Fibroblast of lung (primary cell): Measurements from ENCODE around the gene TOMM40. TPM values are rescaled to one million over a fixed set of nuclear protein-coding genes. Genes with fewer than 3 reads are reported as not detected.

Source experiments
- DNase-seq, 2 donors: peaks; one replicate each; pipeline versions ENCODE4 v3.0.0 to v3.0.0-alpha.2; 2010; ENCODE audit warnings: low read depth in 2 of 2
- H2AFZ ChIP-seq: 2 replicates; pipeline ENCODE4 v1.5.1; 2012; ENCODE audit warnings: low read length, control low read depth, inconsistent platforms
- H3K27ac ChIP-seq: 2 replicates; pipeline ENCODE4 v1.5.1; 2011; ENCODE audit warnings: low read length, control low read depth; ENCODE audit not compliant: insufficient read depth
- H3K27me3 ChIP-seq: 2 replicates; pipeline ENCODE4 v1.5.1; 2011; ENCODE audit warnings: mild to moderate bottlenecking, low read length; ENCODE audit not compliant: control insufficient read depth, insufficient read depth
- H3K36me3 ChIP-seq: 2 replicates; pipeline ENCODE4 v1.5.1; 2011; ENCODE audit warnings: low read length; ENCODE audit not compliant: control insufficient read depth, insufficient read depth
- H3K4me1 ChIP-seq: 2 replicates; pipeline ENCODE4 v1.5.1; 2011; ENCODE audit warnings: low read length; ENCODE audit not compliant: control insufficient read depth, insufficient read depth; ENCODE audit errors: extremely low read depth
- H3K4me2 ChIP-seq: 2 replicates; pipeline ENCODE4 v1.5.1; 2011; ENCODE audit warnings: low read length, control low read depth; ENCODE audit not compliant: insufficient read depth; ENCODE audit errors: extremely low read depth
- H3K4me3 ChIP-seq, 4 experiments: fragments of 200-600 bp in 1 of 4; sonication (generic) in 1 of 4; replicated peaks in 1 of 4; 2 replicates each; pipeline ENCODE4 v1.5.1; 2011 to 2016; ENCODE audit warnings: low read length in 4 of 4, low read depth in 3 of 4, mild to moderate bottlenecking in 3 of 4, control low read depth in 2 of 4, inconsistent platforms in 1 of 4, mixed read lengths in 1 of 4; ENCODE audit not compliant: insufficient read depth in 1 of 4; ENCODE audit errors: control extremely low read depth in 1 of 4
- H3K79me2 ChIP-seq: 2 replicates; pipeline ENCODE4 v1.5.1; 2012; ENCODE audit warnings: mild to moderate bottlenecking, low read length, inconsistent platforms; ENCODE audit not compliant: control insufficient read depth, insufficient read depth
- H3K9ac ChIP-seq: 2 replicates; pipeline ENCODE4 v1.5.1; 2011; ENCODE audit warnings: mild to moderate bottlenecking, low read length, control low read depth; ENCODE audit not compliant: insufficient read depth
- H3K9me3 ChIP-seq: 2 replicates; pipeline ENCODE4 v1.5.1; 2012; ENCODE audit warnings: low read depth, low read length; ENCODE audit not compliant: control insufficient read depth, insufficient read depth
- H4K20me1 ChIP-seq: 2 replicates; pipeline ENCODE4 v1.5.1; 2011; ENCODE audit warnings: low read length; ENCODE audit not compliant: control insufficient read depth, insufficient read depth; ENCODE audit errors: extremely low read depth
- CTCF ChIP-seq, 2 donors: IDR thresholded peaks in 1 of 2; conservative IDR thresholded peaks in 1 of 2; 1 replicate in 1 of 2; 2 replicates in 1 of 2; pipeline ENCODE4 v1.5.1; 2011 to 2012; ENCODE audit warnings: low read length in 2 of 2, control low read depth in 1 of 2, inconsistent platforms in 1 of 2, low read depth in 1 of 2, mild to moderate bottlenecking in 1 of 2
- EZH2 ChIP-seq: IDR thresholded peaks from 2 replicates; pipeline ENCODE4 v1.5.1; 2012; ENCODE audit warnings: low read length, control low read depth, mild to moderate bottlenecking; ENCODE audit errors: missing control alignments
- polyA plus RNA-seq, 2 donors: library from polyadenylated mRNA; depleted of rRNA in 1 of 2; stranded (reverse) in 1 of 2; unstranded in 1 of 2; fragments of >200 nt; gene quantifications; 2 replicates each; pipeline ENCODE4 v1.2.1, GENCODE V29; 2011 to 2012; ENCODE audit warnings: missing spikeins in 1 of 2
- total RNA-seq: library from RNA; depleted of rRNA; stranded (reverse); fragments of >200 nt; gene quantifications from 2 replicates; pipeline ENCODE4 v1.2.1, GENCODE V29; 2014

Gene TOMM40
- total and polyA plus RNA-seq, 2 donors (not counting 1 experiment from before 2014, with no cell fraction given) = 21.8 to 32.1 TPM

GRCh38 chr19:44890366-44891015 lies 563 bp upstream of the TOMM40 start:
- H3K27me3 ChIP-seq = no peaks in the 10 kb centered on the region
- no peak for TF ChIP-seq EZH2
- TF ChIP-seq CTCF (conservative IDR thresholded peaks at IDR 0.05 in 1 of 2, IDR thresholded peaks at IDR 0.05 in 1 of 2; ENCODE audit: low read depth in 1 of 2, low read length in 2 of 2) = no peak
- H3K4me1 ChIP-seq = peaks cover 15% of the 10 kb centered on the region
- no peaks in the 10 kb centered on the region for H4K20me1 ChIP-seq
- H3K4me2 ChIP-seq = peak overlapping the region; percentile 73
- H2AFZ ChIP-seq = peak overlapping the region; percentile 37
- peak overlapping the region; percentile 27 to 80 (median 47) for H3K4me3 ChIP-seq
- H3K79me2 ChIP-seq = peaks cover 24% of the 10 kb centered on the region
- peaks cover 22% of the 10 kb centered on the region for H3K36me3 ChIP-seq
- peak overlapping the region; percentile 68 for H3K9ac ChIP-seq
- no peaks in the 10 kb centered on the region for H3K9me3 ChIP-seq
- peak; percentile 99 to 100 for DNase-seq
- H3K27ac ChIP-seq = peak overlapping the region; percentile 82

- Histone ChIP-seq H2AFZ (no peak overlapping the region), H3K27me3 (no peaks in the 10 kb centered on the region), H3K9ac (no peak overlapping the region), H4K20me1 (no peaks in the 10 kb centered on the region), H3K9me3 (no peaks in the 10 kb centered on the region), H3K4me1 (peaks cover 15% of the 10 kb centered on the region), H3K27ac (no peak overlapping the region), H3K79me2 (peaks cover 27% of the 10 kb centered on the region), H3K4me3 (no peak overlapping the region), H3K36me3 (peaks cover 23% of the 10 kb centered on the region), H3K4me2 (no peak overlapping the region)
- TF ChIP-seq CTCF (conservative IDR thresholded peaks at IDR 0.05 in 1 of 2, IDR thresholded peaks at IDR 0.05 in 1 of 2; ENCODE audit: low read depth in 1 of 2, low read length in 2 of 2) (no peak), EZH2 (no peak)
- no peak for DNase-seq
Observed at GRCh38 chr19:44892932-44893331, 1.9 kb downstream of the TOMM40 start.

GRCh38 chr19:44893332-44894051 lies 2.4 kb downstream of the TOMM40 start:
- H3K27ac ChIP-seq = no peak overlapping the region
- no peak overlapping the region for H3K4me2 ChIP-seq
- peaks cover 21% of the 10 kb centered on the region for H3K36me3 ChIP-seq
- no peak for DNase-seq
- H4K20me1 ChIP-seq = no peaks in the 10 kb centered on the region
- no peaks in the 10 kb centered on the region for H3K27me3 ChIP-seq
- H3K9ac ChIP-seq = no peak overlapping the region
- H3K9me3 ChIP-seq = no peaks in the 10 kb centered on the region
- H3K4me1 ChIP-seq = peaks cover 15% of the 10 kb centered on the region
- no peak for TF ChIP-seq EZH2
- TF ChIP-seq CTCF (conservative IDR thresholded peaks at IDR 0.05 in 1 of 2, IDR thresholded peaks at IDR 0.05 in 1 of 2; ENCODE audit: low read depth in 1 of 2, low read length in 2 of 2) = no peak
- H3K79me2 ChIP-seq = peaks cover 27% of the 10 kb centered on the region
- no peak overlapping the region for H3K4me3 ChIP-seq
- no peak overlapping the region for H2AFZ ChIP-seq
